Esophagus muscularis mucosa (tissue), 3 donors: ENCODE results near the gene S100A2.

Experiments used
- POLR2AphosphoS5 ChIP-seq, 2 donors: sonication (generic); formaldehyde crosslinking; IDR thresholded peaks; one replicate each; pipeline ENCODE4 v1.6.1; 2017; ENCODE audit warnings: antibody characterized with exemption in 2 of 2
- TF ChIP-seq, protein P1 (sequence below), 3 experiments: fragments of 200-600 bp in 2 of 3; fragments of 450-650 bp in 1 of 3; sonication (generic) in 2 of 3; IDR thresholded peaks; one replicate each; pipeline ENCODE4 v1.5.1; 2017 to 2019; ENCODE audit warnings: antibody characterized with exemption in 3 of 3, mild to moderate bottlenecking in 2 of 3, moderate library complexity in 1 of 3

GRCh38 chr1:153536671-153537375 is 28.8 kb downstream of the S100A2 start:
- TF ChIP-seq, protein P1, sequence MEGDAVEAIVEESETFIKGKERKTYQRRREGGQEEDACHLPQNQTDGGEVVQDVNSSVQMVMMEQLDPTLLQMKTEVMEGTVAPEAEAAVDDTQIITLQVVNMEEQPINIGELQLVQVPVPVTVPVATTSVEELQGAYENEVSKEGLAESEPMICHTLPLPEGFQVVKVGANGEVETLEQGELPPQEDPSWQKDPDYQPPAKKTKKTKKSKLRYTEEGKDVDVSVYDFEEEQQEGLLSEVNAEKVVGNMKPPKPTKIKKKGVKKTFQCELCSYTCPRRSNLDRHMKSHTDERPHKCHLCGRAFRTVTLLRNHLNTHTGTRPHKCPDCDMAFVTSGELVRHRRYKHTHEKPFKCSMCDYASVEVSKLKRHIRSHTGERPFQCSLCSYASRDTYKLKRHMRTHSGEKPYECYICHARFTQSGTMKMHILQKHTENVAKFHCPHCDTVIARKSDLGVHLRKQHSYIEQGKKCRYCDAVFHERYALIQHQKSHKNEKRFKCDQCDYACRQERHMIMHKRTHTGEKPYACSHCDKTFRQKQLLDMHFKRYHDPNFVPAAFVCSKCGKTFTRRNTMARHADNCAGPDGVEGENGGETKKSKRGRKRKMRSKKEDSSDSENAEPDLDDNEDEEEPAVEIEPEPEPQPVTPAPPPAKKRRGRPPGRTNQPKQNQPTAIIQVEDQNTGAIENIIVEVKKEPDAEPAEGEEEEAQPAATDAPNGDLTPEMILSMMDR (IDR thresholded peaks at IDR 0.05): no peak
- TF ChIP-seq POLR2AphosphoS5 (IDR thresholded peaks at IDR 0.05): no peak
